Omental fat pad (tissue), 4 donors: ENCODE measurements around the gene MTRR. TPM values are rescaled to one million over a fixed set of nuclear protein-coding genes. Genes with fewer than 3 reads are reported as not detected.

Experiments
- ATAC-seq: fragments of 150-250 bp; one replicate; pipeline ENCODE4 v1.9.1; 2016; ENCODE audit warnings: mild to moderate bottlenecking, moderate library complexity; ENCODE audit not compliant: low FRiP score
- DNase-seq: peaks from one replicate; pipeline ENCODE4 v3.0.0-alpha.2; 2019; ENCODE audit warnings: low spot score
- total RNA-seq, 4 donors: library from RNA; depleted of rRNA; stranded (reverse); fragments of >200 nt; gene quantifications; one replicate each; pipeline ENCODE4 v1.1.0, GENCODE V29; 2016
- TF ChIP-seq, protein P1 (sequence below), 3 donors: fragments of 450-650 bp; IDR thresholded peaks; one replicate each; pipeline ENCODE4 v1.5.1; 2016 to 2017; ENCODE audit warnings: antibody characterized with exemption in 3 of 3, mild to moderate bottlenecking in 3 of 3, moderate library complexity in 2 of 3

Gene MTRR
- total RNA-seq, 4 donors from 2014 or later: 35.6 to 83.3 (median 43.0) TPM

DNA sequence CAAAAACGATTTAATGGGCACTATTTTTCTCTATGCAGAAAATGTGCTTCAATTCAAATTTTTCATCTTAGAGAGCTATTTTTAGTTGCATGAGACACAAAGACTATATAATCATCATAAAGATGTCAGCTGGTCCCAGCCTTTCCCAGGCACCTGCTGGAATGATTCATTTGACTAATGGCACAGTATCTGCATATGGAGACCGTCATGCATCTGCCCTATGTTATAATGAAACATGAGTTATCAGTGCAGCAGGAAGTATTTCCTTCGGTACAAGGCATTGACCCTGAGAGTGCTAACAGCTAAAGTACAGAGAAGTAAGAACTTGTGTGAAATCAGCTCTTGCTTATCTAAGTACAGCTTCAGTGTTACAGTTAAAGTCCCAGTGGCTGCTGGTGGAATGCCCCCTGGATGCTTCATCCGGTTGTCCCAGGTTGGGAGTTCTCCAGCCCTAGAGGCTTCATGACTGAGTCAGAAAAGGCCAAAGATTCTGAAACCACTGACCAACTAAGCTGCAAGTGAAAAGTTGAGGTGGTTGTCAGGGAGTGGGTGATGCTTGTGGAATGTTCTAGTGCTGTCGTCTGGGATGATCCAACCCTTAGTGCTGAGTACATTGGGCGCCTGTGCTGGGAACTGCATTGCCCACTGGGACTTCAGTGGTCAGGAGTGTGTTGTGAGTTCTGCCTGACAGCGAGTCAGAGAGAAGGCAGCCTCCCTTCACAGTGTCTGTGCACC is 57.2 kb downstream of the MTRR start:
- ATAC-seq (no peak), DNase-seq (no peak)
- TF ChIP-seq, protein P1, sequence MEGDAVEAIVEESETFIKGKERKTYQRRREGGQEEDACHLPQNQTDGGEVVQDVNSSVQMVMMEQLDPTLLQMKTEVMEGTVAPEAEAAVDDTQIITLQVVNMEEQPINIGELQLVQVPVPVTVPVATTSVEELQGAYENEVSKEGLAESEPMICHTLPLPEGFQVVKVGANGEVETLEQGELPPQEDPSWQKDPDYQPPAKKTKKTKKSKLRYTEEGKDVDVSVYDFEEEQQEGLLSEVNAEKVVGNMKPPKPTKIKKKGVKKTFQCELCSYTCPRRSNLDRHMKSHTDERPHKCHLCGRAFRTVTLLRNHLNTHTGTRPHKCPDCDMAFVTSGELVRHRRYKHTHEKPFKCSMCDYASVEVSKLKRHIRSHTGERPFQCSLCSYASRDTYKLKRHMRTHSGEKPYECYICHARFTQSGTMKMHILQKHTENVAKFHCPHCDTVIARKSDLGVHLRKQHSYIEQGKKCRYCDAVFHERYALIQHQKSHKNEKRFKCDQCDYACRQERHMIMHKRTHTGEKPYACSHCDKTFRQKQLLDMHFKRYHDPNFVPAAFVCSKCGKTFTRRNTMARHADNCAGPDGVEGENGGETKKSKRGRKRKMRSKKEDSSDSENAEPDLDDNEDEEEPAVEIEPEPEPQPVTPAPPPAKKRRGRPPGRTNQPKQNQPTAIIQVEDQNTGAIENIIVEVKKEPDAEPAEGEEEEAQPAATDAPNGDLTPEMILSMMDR (IDR thresholded peaks at IDR 0.05): no peak

DNA sequence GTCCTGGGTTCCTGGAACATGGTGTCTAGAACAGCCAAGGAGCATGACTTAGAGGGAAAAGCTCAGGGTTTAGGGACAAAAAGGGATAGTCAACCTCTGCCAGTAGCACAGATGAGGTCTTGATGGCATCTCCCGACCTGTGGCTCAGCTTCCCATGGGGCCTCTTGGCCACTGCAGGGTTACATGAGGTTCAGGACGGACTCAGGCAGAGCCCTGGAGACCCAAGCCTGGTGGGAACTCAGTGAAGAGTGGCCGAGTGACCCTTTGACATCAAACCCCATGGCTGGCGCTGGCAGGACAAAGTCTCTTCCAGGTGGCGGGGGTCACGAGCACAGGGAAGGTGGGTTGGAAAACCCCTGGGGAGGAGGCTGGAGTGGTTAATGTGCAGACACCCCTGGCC is 57.8 kb downstream of the MTRR start:
- TF ChIP-seq, protein P1 (IDR thresholded peaks at IDR 0.05): no peak
- no peak for DNase-seq
- ATAC-seq: no peak

GRCh38 chr5:7927466-7928375 is 58.8 kb downstream of the MTRR start:
- DNase-seq (no peak), ATAC-seq (no peak)
- TF ChIP-seq, protein P1 (IDR thresholded peaks at IDR 0.05): no peak

DNA sequence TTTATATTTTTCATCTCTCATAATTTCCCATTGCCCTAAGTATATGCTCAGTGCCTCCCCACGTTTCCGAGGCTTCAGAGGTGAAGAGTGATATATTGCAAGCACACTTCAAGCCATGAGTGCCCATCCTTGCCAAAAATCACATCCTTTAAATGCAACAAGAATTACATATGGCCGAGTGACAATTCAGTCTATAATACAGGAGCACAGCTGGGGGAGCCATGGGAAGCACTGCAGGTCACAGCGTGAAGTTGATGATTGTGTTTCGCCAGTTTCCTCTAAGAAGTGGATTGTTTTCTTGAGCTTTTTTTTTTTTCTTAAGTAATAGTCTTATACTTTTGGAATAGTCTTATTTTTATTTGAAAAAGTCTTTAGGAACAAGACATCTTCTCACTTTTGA is 61.1 kb downstream of the MTRR start:
- TF ChIP-seq, protein P1 (IDR thresholded peaks at IDR 0.05): no peak

DNA sequence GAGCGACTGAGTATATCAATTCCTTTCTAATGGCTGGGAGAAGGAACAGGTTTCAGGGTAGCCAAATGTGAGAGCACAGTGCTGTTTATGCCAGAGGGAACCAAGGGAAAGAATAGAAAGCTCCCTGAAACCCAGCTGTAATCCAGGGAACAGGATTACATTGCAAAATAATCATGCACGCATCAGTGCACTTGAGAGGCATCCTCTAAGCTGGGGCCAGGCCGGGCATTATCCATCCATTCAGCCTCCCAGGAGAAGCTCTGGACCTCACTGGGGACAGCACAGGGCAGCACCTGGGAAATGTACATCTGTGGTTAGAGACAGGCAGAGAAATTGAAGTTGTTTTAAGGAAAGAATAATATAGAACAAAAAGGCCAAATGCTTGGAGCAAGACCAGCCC is 72.7 kb downstream of the MTRR start:
- TF ChIP-seq, protein P1 (IDR thresholded peaks at IDR 0.05): no peak
- DNase-seq (no peak), ATAC-seq (no peak)

More for the DNA sequence above, 61.1 kb downstream of the MTRR start:
- ATAC-seq (no peak), DNase-seq (no peak)

DNA sequence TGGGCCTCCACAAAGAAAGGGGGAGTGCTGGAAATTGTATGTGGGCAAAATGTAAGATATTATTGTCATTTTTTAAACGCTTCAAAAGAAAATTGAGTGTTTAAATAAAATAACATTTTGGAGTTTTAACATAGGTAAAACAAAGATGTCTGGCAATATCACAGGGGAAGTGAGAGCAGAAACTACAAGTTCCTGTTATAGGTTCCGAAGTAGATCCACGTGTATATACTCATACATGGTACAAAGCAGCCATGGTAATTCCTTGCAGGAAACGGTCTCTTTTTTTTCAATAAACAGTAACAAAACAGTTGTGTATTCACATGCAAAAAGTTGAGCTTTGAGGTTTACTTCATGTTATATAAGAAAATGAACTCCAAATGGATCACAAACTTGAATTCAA is 78.4 kb downstream of the MTRR start:
- DNase-seq (no peak), ATAC-seq (no peak)
- TF ChIP-seq, protein P1 (IDR thresholded peaks at IDR 0.05): no peak

Other genes with a start within 250 kb of the MTRR start
- under 1 TPM in 1 of 4 donors, not detected in 3; 0.88 TPM for gene CFAP90, start 18.0 kb upstream of the MTRR start, total RNA-seq
- 10 to 100 TPM in 2 of 4 donors, 1 to 10 TPM in 2; 4.5 to 17.8 (median 10.3) TPM for gene FASTKD3, start 117 bp upstream of the MTRR start, total RNA-seq